ENCODE measurements around the gene MXI1. TPM values are rescaled to one million over a fixed set of nuclear protein-coding genes. Genes with fewer than 3 reads are reported as not detected.

The MXI1 gene
- total RNA-seq, 5 donors from 2014 or later (not counting 1 experiment from before 2014, with no cell fraction given), result 40.2 to 54.1 (median 44.4) TPM

DNA sequence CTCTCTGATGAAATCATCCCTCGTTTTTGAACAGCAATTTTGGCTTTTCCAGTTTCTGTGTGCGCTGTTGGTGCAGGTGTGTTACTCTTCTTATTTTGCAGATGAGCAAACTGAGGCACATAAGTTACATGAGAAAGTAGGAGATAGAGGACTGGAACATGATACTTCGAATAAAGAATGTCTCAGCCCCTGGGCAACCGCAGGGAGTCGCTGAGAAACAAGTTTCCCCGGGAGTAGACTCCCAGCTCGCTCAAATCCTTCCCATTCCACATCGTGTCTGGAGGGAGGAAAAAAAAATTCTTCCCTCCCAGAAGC is 18.0 kb downstream of the MXI1 start:
- DNase-seq (no peak), ATAC-seq (replicated peaks in 1 of 4) (no peak)
- H3K9me3 ChIP-seq, result no peaks in the 10 kb centered on the region
- H3K4me1 Mint-ChIP-seq, result peaks cover 40 to 56% (median 48%) of the 10 kb centered on the region in 3 donors
- CTCF ChIA-PET, result interaction anchor here (0.6 to 8.4 kb wide), 4 partner anchors 13 to 87 kb away, joined by 3 to 94 read pairs (median 4); partner anchors contain the start of gene MXI1 (in 1 of the 2)
- no peaks in the 10 kb centered on the region for H3K27me3 Mint-ChIP-seq
- no peaks in the 10 kb centered on the region for H3K9me3 Mint-ChIP-seq
- H3K27ac ChIP-seq (ENCODE audit: low read length), result peak overlapping the region; percentile 53
- H3K27ac Mint-ChIP-seq, result peak overlapping the region; percentile 82 to 93
- no peaks in the 10 kb centered on the region for H3K27me3 ChIP-seq (replicated peaks in 1 of 2; ENCODE audit: control insufficient read depth in 2 of 2, extremely low read depth in 1 of 2, insufficient read depth in 2 of 2, low read length in 1 of 2)
- WGBS (ENCODE audit: insufficient coverage), result 6% methylated on average over 2 of the region's 8 CpGs
- peaks cover 13% of the 10 kb centered on the region for H3K36me3 Mint-ChIP-seq
- peaks cover 12 to 24% of the 10 kb centered on the region in 2 experiments for H3K4me1 ChIP-seq (ENCODE audit: control insufficient read depth in 1 of 2, extremely low read depth in 1 of 2, insufficient read depth in 2 of 2, low read length in 2 of 2)
- H3K36me3 ChIP-seq (ENCODE audit: control insufficient read depth in 2 of 2, extremely low read depth in 1 of 2, insufficient read depth in 1 of 2, low read length in 1 of 2), result peaks cover 0 to 5% of the 10 kb centered on the region in 2 donors
- peak overlapping the region; percentile 79 to 94 (median 82) for H3K4me3 Mint-ChIP-seq
- peak overlapping the region; percentile 25 to 38 for H3K4me3 ChIP-seq (ENCODE audit: control insufficient read depth in 1 of 2, extremely low read depth in 1 of 2, low read length in 1 of 2)
- POLR2A ChIA-PET, result interaction anchor here in 1 of 2 donors (1.8 kb wide), 1 partner anchor 14 kb away, joined by 7 read pairs; no protein-coding TSS in a partner anchor

- no peaks in the 10 kb centered on the region for H3K9me3 ChIP-seq
- ATAC-seq (replicated peaks in 1 of 4) (peak; percentile 71 to 83 (median 81)), DNase-seq (peak; percentile 78 to 95 (median 86))
- H3K4me1 ChIP-seq (ENCODE audit: control insufficient read depth in 1 of 2, extremely low read depth in 1 of 2, insufficient read depth in 2 of 2, low read length in 2 of 2), result peaks cover 12 to 24% of the 10 kb centered on the region in 2 experiments
- H3K4me1 Mint-ChIP-seq, result peaks cover 40 to 53% (median 46%) of the 10 kb centered on the region in 3 donors
- H3K4me3 Mint-ChIP-seq, result peak overlapping the region; percentile 92 to 94 (median 93)
- H3K27ac Mint-ChIP-seq, result peak overlapping the region; percentile 92 to 95
- H3K9me3 Mint-ChIP-seq, result no peaks in the 10 kb centered on the region
- peak overlapping the region; percentile 65 for H3K27ac ChIP-seq (ENCODE audit: low read length)
- CTCF ChIA-PET, result interaction anchor here (0.7 to 8.4 kb wide), 4 partner anchors 16 to 351 kb away, joined by 3 to 94 read pairs (median 6); partner anchors contain the start of gene MXI1 (in 1 of the 2)
- H3K36me3 Mint-ChIP-seq, result peaks cover 13% of the 10 kb centered on the region
- H3K4me3 ChIP-seq (ENCODE audit: control insufficient read depth in 1 of 2, extremely low read depth in 1 of 2, low read length in 1 of 2), result peak overlapping the region; percentile 62 to 87
- POLR2A ChIA-PET, result interaction anchor here in 1 of 2 donors (1.0 to 1.8 kb wide), 2 partner anchors 14 to 87 kb away, joined by 3 to 7 read pairs; no protein-coding TSS in a partner anchor
- H3K27me3 ChIP-seq (replicated peaks in 1 of 2; ENCODE audit: control insufficient read depth in 2 of 2, extremely low read depth in 1 of 2, insufficient read depth in 2 of 2, low read length in 1 of 2), result no peaks in the 10 kb centered on the region
- under 1% methylated on average over 93 of the region's 103 CpGs for WGBS (ENCODE audit: insufficient coverage)
- no peaks in the 10 kb centered on the region for H3K27me3 Mint-ChIP-seq
- peaks cover 0 to 5% of the 10 kb centered on the region in 2 donors for H3K36me3 ChIP-seq (ENCODE audit: control insufficient read depth in 2 of 2, extremely low read depth in 1 of 2, insufficient read depth in 1 of 2, low read length in 1 of 2)
Measured at GRCh38 chr10:110225756-110226542, 18.5 kb downstream of the MXI1 start.

- Histone ChIP-seq H3K4me3 (ENCODE audit: control insufficient read depth in 1 of 2, extremely low read depth in 1 of 2, low read length in 1 of 2) (peak overlapping the region in 1 of 2 donors; percentile 87), H3K27ac (ENCODE audit: low read length) (no peak overlapping the region), H3K36me3 (ENCODE audit: control insufficient read depth in 2 of 2, extremely low read depth in 1 of 2, insufficient read depth in 1 of 2, low read length in 1 of 2) (peaks cover 0 to 5% of the 10 kb centered on the region in 2 donors), H3K27me3 (replicated peaks in 1 of 2; ENCODE audit: control insufficient read depth in 2 of 2, extremely low read depth in 1 of 2, insufficient read depth in 2 of 2, low read length in 1 of 2) (no peaks in the 10 kb centered on the region), H3K4me1 (ENCODE audit: control insufficient read depth in 1 of 2, extremely low read depth in 1 of 2, insufficient read depth in 2 of 2, low read length in 2 of 2) (peaks cover 12 to 21% of the 10 kb centered on the region in 2 experiments), H3K9me3 (no peaks in the 10 kb centered on the region)
- H3K9me3 Mint-ChIP-seq, result no peaks in the 10 kb centered on the region
- under 1% methylated on average over 18 of the region's 36 CpGs for WGBS (ENCODE audit: insufficient coverage)
- POLR2A ChIA-PET, result interaction anchor here (0.6 to 1.8 kb wide), 3 partner anchors 15 to 88 kb away, joined by 3 to 7 read pairs (median 3); no protein-coding TSS in a partner anchor
- CTCF ChIA-PET, result interaction anchor here (0.6 to 8.4 kb wide), 5 partner anchors 17 to 351 kb away, joined by 3 to 94 read pairs (median 8); partner anchors contain the start of gene MXI1 (in 1 of the 2)
- H3K4me3 Mint-ChIP-seq, result peak overlapping the region; percentile 92 to 94 (median 93)
- peaks cover 13% of the 10 kb centered on the region for H3K36me3 Mint-ChIP-seq
- peak overlapping the region; percentile 92 to 95 for H3K27ac Mint-ChIP-seq
- peak; percentile 54 to 94 (median 83) for DNase-seq
- peaks cover 36 to 48% (median 41%) of the 10 kb centered on the region in 3 donors for H3K4me1 Mint-ChIP-seq
- peak; percentile 16 to 35 (median 28) for ATAC-seq (replicated peaks in 1 of 4)
- H3K27me3 Mint-ChIP-seq, result no peaks in the 10 kb centered on the region
Measured at GRCh38 chr10:110226543-110226925, 19.1 kb downstream of the MXI1 start.

DNA sequence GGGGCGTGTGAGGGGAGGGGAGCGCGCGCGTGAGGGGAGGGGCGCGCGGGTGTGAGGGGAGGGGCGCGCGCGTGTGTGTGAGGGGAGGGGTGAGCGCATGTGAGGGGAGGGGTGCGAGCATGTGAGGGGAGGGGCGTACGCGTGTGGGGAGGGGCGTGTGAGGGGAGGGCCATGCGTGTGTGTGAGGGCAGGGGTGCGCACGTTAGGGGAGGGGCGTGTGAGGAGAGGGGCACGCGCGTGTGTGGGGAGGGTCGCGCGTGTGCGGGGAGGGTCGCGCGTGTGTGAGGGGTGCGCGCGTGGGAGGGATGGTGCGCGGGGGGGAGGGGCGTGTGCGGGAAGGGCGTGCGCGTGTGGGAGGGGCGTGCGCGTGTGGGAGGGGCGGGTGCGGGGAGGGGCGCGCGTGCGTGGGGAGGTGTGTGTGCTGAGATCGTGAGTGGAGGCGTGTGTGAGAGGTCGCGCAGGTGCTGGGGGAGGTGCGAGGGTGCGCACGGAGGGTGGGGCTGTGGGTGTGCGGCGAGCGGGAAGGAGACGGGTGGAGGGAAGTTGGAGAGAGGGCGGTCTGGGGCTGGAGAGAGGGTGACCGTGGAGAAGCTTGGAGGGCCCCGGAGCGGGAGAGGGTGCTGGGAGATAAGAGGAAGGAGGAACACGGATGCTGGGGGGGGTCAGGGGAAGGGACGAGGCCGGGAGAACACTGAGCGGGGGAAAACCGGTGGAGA is 19.7 kb downstream of the MXI1 start:
- ChIA-PET POLR2A (interaction anchor here (0.6 to 1.8 kb wide), 3 partner anchors 16 to 88 kb away, joined by 3 to 7 read pairs (median 3); no protein-coding TSS in a partner anchor), CTCF (interaction anchor here (0.6 to 8.4 kb wide), 5 partner anchors 16 to 350 kb away, joined by 3 to 94 read pairs (median 8); partner anchors contain the start of gene MXI1 (in 1 of the 2))
- H3K4me3 Mint-ChIP-seq, result peak overlapping the region; percentile 92 to 94 (median 93)
- DNase-seq, result peak; percentile 45 to 87 (median 72)
- Histone ChIP-seq H3K9me3 (no peaks in the 10 kb centered on the region), H3K27me3 (replicated peaks in 1 of 2; ENCODE audit: control insufficient read depth in 2 of 2, extremely low read depth in 1 of 2, insufficient read depth in 2 of 2, low read length in 1 of 2) (no peaks in the 10 kb centered on the region), H3K36me3 (ENCODE audit: control insufficient read depth in 2 of 2, extremely low read depth in 1 of 2, insufficient read depth in 1 of 2, low read length in 1 of 2) (peaks cover 0 to 5% of the 10 kb centered on the region in 2 donors), H3K4me1 (ENCODE audit: control insufficient read depth in 1 of 2, extremely low read depth in 1 of 2, insufficient read depth in 2 of 2, low read length in 2 of 2) (peaks cover 9 to 15% of the 10 kb centered on the region in 2 experiments), H3K27ac (ENCODE audit: low read length) (peak overlapping the region; percentile 65), H3K4me3 (ENCODE audit: control insufficient read depth in 1 of 2, extremely low read depth in 1 of 2, low read length in 1 of 2) (peak overlapping the region; percentile 69 to 87)
- ATAC-seq (replicated peaks in 1 of 4), result peak; percentile 17 to 52 (median 24)
- no peaks in the 10 kb centered on the region for H3K27me3 Mint-ChIP-seq
- no peaks in the 10 kb centered on the region for H3K9me3 Mint-ChIP-seq
- peaks cover 36 to 47% (median 36%) of the 10 kb centered on the region in 3 donors for H3K4me1 Mint-ChIP-seq
- peak overlapping the region; percentile 85 to 95 for H3K27ac Mint-ChIP-seq
- under 1% methylated on average over 53 of the region's 71 CpGs for WGBS (ENCODE audit: insufficient coverage)
- peaks cover 17% of the 10 kb centered on the region for H3K36me3 Mint-ChIP-seq

DNA sequence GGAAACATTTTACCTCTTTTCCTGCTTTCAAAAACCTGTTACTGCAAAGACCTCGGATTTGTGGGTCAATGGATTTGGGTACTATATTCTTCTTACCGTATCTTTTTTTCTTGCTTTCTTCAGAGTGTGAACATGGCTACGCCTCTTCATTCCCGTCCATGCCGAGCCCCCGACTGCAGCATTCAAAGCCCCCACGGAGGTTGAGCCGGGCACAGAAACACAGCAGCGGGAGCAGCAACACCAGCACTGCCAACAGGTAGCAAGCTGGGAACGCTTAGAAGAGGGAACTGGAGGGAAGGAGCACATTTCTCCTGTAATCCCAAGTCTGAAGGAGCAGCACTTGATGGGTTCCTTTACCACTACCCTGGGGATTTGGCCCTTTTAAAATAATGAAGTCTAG is 20.7 kb downstream of the MXI1 start:
- ChIA-PET CTCF (no interaction called here), POLR2A (no interaction called here)
- H3K27ac ChIP-seq (ENCODE audit: low read length), result no peak overlapping the region
- H3K36me3 Mint-ChIP-seq, result peaks cover 24% of the 10 kb centered on the region
- H3K36me3 ChIP-seq (ENCODE audit: control insufficient read depth in 2 of 2, extremely low read depth in 1 of 2, insufficient read depth in 1 of 2, low read length in 1 of 2), result peaks cover 4 to 5% of the 10 kb centered on the region in 2 donors
- no peak for DNase-seq
- no peak for ATAC-seq (replicated peaks in 1 of 4)
- no peak overlapping the region for H3K27ac Mint-ChIP-seq
- 88% methylated on average over 6 of the region's 10 CpGs for WGBS (ENCODE audit: insufficient coverage)
- peaks cover 5 to 12% of the 10 kb centered on the region in 2 experiments for H3K4me1 ChIP-seq (ENCODE audit: control insufficient read depth in 1 of 2, extremely low read depth in 1 of 2, insufficient read depth in 2 of 2, low read length in 2 of 2)
- H3K9me3 Mint-ChIP-seq, result no peaks in the 10 kb centered on the region
- no peaks in the 10 kb centered on the region for H3K27me3 ChIP-seq (replicated peaks in 1 of 2; ENCODE audit: control insufficient read depth in 2 of 2, extremely low read depth in 1 of 2, insufficient read depth in 2 of 2, low read length in 1 of 2)
- H3K4me3 ChIP-seq (ENCODE audit: control insufficient read depth in 1 of 2, extremely low read depth in 1 of 2, low read length in 1 of 2), result no peak overlapping the region
- no peaks in the 10 kb centered on the region for H3K27me3 Mint-ChIP-seq
- H3K4me3 Mint-ChIP-seq, result peak overlapping the region; percentile 92 to 94 (median 93)
- no peaks in the 10 kb centered on the region for H3K9me3 ChIP-seq
- peaks cover 31 to 43% (median 39%) of the 10 kb centered on the region in 3 donors for H3K4me1 Mint-ChIP-seq
